GM21528 (cell line): ENCODE results near the gene CPNE4.
"Not testable (repeated sequence)": the region's sequence is repeated elsewhere in the genome, so short reads cannot be mapped to it uniquely, and the experiment has no call there.

Source experiments
- ATAC-seq: cut with Tn5 transposase; IDR thresholded peaks from one replicate; pipeline ENCODE4 v1.9.1; 2021; ENCODE audit warnings: mild to moderate bottlenecking, moderate library complexity; ENCODE audit not compliant: unreplicated experiment, low FRiP score

Gene CPNE4

GRCh38 chr3:131491775-131492174 is 543.0 kb downstream of the CPNE4 start:
- no peak for ATAC-seq

- no peak for ATAC-seq
These were observed 543.7 kb downstream of the CPNE4 start for GRCh38 chr3:131491084-131491483.

- not testable (repeated sequence) for ATAC-seq
These were observed 548.3 kb downstream of the CPNE4 start for GRCh38 chr3:131486545-131486944.

GRCh38 chr3:131485119-131485518 is 549.7 kb downstream of the CPNE4 start:
- ATAC-seq, result no peak

GRCh38 chr3:131484496-131485111 is 550.2 kb downstream of the CPNE4 start:
- ATAC-seq, result no peak
